Hematopoietic multipotent progenitor cell treated with erythropoietin and hydrocortisone succinate and interleukin-3 and kit ligand, for 17 days (in vitro differentiated cells): Measurements from ENCODE around the gene SH2D3C.

Experiments used
- DNase-seq: peaks from one replicate; pipeline ENCODE4 v3.0.0-alpha.2; 2015; ENCODE audit warnings: low spot score

SH2D3C gene

GRCh38 chr9:127778280-127779135 lies at the start of gene SH2D3C:
TSS of gene SH2D3C (minus strand) at chr9:127778666. CDS start at chr9:127778627, 39 bp downstream.
- no peak for DNase-seq

GRCh38 chr9:127826253-127826913 lies 47.9 kb upstream of the SH2D3C start:
- no peak for DNase-seq

GRCh38 chr9:127825319-127826051 lies 47.0 kb upstream of the SH2D3C start:
- no peak for DNase-seq

GRCh38 chr9:127822108-127822507 lies 43.6 kb upstream of the SH2D3C start:
- no peak for DNase-seq

GRCh38 chr9:127818574-127818973 lies 40.1 kb upstream of the SH2D3C start:
- DNase-seq, result no peak

- no peak for DNase-seq
Measured at GRCh38 chr9:127817881-127818434, 39.5 kb upstream of the SH2D3C start.

GRCh38 chr9:127816728-127817127 lies 38.3 kb upstream of the SH2D3C start:
- no peak for DNase-seq

GRCh38 chr9:127816362-127816725 lies 37.9 kb upstream of the SH2D3C start:
- no peak for DNase-seq

- no peak for DNase-seq
Measured at GRCh38 chr9:127815512-127816361, 37.3 kb upstream of the SH2D3C start.

GRCh38 chr9:127814619-127815511 lies 36.4 kb upstream of the SH2D3C start:
- no peak for DNase-seq

GRCh38 chr9:127813686-127814226 lies 35.3 kb upstream of the SH2D3C start:
- DNase-seq, result no peak

GRCh38 chr9:127812936-127813675 lies 34.6 kb upstream of the SH2D3C start:
- DNase-seq, result no peak

GRCh38 chr9:127812011-127812410 lies 33.5 kb upstream of the SH2D3C start:
- no peak for DNase-seq

GRCh38 chr9:127810378-127811187 lies 32.1 kb upstream of the SH2D3C start:
- no peak for DNase-seq

GRCh38 chr9:127809540-127810377 lies 31.3 kb upstream of the SH2D3C start:
- peak; percentile 45 for DNase-seq

- DNase-seq, result no peak
Measured at GRCh38 chr9:127809002-127809539, 30.6 kb upstream of the SH2D3C start.

GRCh38 chr9:127808347-127809001 lies 30.0 kb upstream of the SH2D3C start:
- DNase-seq, result no peak
